Measurements from ENCODE around the gene HIGD1A. TPM values are rescaled to one million over a fixed set of nuclear protein-coding genes. Genes with fewer than 3 reads are reported as not detected.
A peak's percentile ranks its signal among the peaks of the same experiment; 100 is the strongest.

HIGD1A gene
- total and polyA plus RNA-seq, 9 of the 15 experiments (the other 6 are each of a cell fraction or from before 2014, with no cell fraction given), result 165 to 1,185 (median 333) TPM

GRCh38 chr3:42852441-42852840 is 48.2 kb upstream of the HIGD1A start (continued):
- TF ChIP-seq ZNF740 (CRISPR knock-in tag; IDR thresholded peaks at IDR 0.05) (no peak), ZNF740 (tag; IDR thresholded peaks at IDR 0.05) (no peak), TEAD1 (CRISPR knock-in tag; IDR thresholded peaks at IDR 0.05) (no peak), KDM4B (IDR thresholded peaks at IDR 0.05; ENCODE audit: borderline replicate concordance in 2 of 2, low read depth in 1 of 2) (no peak), ZNF174 (CRISPR knock-in tag; IDR thresholded peaks at IDR 0.05) (no peak), ZBTB11 (CRISPR knock-in tag; IDR thresholded peaks at IDR 0.05) (no peak), TGIF2 (CRISPR knock-in tag; IDR thresholded peaks at IDR 0.05) (no peak), PCBP2 (IDR thresholded peaks at IDR 0.05; ENCODE audit: low read depth, low read length, poor library complexity, severe bottlenecking) (no peak), ARID4B (CRISPR knock-in tag; IDR thresholded peaks at IDR 0.05) (no peak), CLOCK (CRISPR knock-in tag; IDR thresholded peaks at IDR 0.05; ENCODE audit: borderline replicate concordance) (no peak), RFX5 (IDR thresholded peaks at IDR 0.05; ENCODE audit: low read depth, low read length) (no peak), CREBBP (IDR thresholded peaks at IDR 0.05; ENCODE audit: low read depth, low read length) (no peak), JUNB (CRISPR knock-in tag; conservative IDR thresholded peaks at IDR 0.05) (no peak), SMAD4 (CRISPR knock-in tag; conservative IDR thresholded peaks at IDR 0.05) (peak; percentile 69)
